ENCODE results near the gene SLC25A20.
"Not testable (repeated sequence)": the region's sequence is repeated elsewhere in the genome, so short reads cannot be mapped to it uniquely, and the experiment has no call there.

Gene SLC25A20

GRCh38 chr3:48847053-48847503 is 51.6 kb downstream of the SLC25A20 start:
- Histone ChIP-seq H3K36me3 (ENCODE audit: control insufficient read depth, insufficient read depth, low read length) (no peaks in the 10 kb centered on the region), H3K4me3 (ENCODE audit: low read length) (peak overlapping the region; percentile 56; the same call in 1 of the 2 replicates), H3K27me3 (ENCODE audit: control insufficient read depth, insufficient read depth, low read length) (no peaks in the 10 kb centered on the region), H3K9me3 (ENCODE audit: control insufficient read depth, insufficient read depth, low read length) (no peaks in the 10 kb centered on the region), H3K4me1 (ENCODE audit: control insufficient read depth, insufficient read depth, low read length) (no peaks in the 10 kb centered on the region), H3K27ac (ENCODE audit: low read length) (no peak overlapping the region)
- no CpG with 5 or more reads among the region's 42 CpGs for WGBS (ENCODE audit: insufficient coverage, insufficient read length)
- peak; percentile 25 for DNase-seq (ENCODE audit: low read depth, low spot score)

- Histone ChIP-seq H3K27me3 (ENCODE audit: control insufficient read depth, insufficient read depth, low read length) (no peaks in the 10 kb centered on the region), H3K4me1 (ENCODE audit: control insufficient read depth, insufficient read depth, low read length) (no peaks in the 10 kb centered on the region), H3K27ac (ENCODE audit: low read length) (no peak overlapping the region), H3K9me3 (ENCODE audit: control insufficient read depth, insufficient read depth, low read length) (no peaks in the 10 kb centered on the region), H3K4me3 (ENCODE audit: low read length) (no peak overlapping the region), H3K36me3 (ENCODE audit: control insufficient read depth, insufficient read depth, low read length) (no peaks in the 10 kb centered on the region)
- no peak for DNase-seq (ENCODE audit: low read depth, low spot score)
- no CpG with 5 or more reads among the region's 2 CpGs for WGBS (ENCODE audit: insufficient coverage, insufficient read length)
Observed at GRCh38 chr3:48845170-48845569, 53.5 kb downstream of the SLC25A20 start.

DNA sequence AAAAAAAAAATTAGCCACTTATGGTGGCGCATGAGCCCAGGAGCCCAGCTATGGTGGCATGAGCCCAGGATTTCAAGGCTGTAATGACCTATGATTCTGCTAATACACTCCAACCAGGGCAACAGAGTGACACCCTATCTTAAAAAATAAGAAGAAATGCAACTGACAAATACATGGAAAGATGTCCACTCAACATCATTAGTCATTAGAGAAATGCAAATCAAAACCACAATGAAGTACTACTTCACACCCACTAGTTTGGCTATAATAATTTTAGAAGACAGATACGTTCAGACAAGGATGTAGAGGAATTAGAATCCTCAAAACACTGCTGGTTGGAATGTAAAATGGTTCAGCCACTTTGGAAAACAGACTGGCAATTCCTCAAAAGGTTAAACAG is 61.5 kb downstream of the SLC25A20 start:
- Histone ChIP-seq H3K27ac (ENCODE audit: low read length) (no peak overlapping the region), H3K27me3 (ENCODE audit: control insufficient read depth, insufficient read depth, low read length) (no peaks in the 10 kb centered on the region), H3K4me3 (ENCODE audit: low read length) (no peak overlapping the region), H3K4me1 (ENCODE audit: control insufficient read depth, insufficient read depth, low read length) (no peaks in the 10 kb centered on the region), H3K9me3 (ENCODE audit: control insufficient read depth, insufficient read depth, low read length) (no peaks in the 10 kb centered on the region), H3K36me3 (ENCODE audit: control insufficient read depth, insufficient read depth, low read length) (no peaks in the 10 kb centered on the region)
- no peak for DNase-seq (ENCODE audit: low read depth, low spot score)
- WGBS (ENCODE audit: insufficient coverage, insufficient read length) = no CpG with 5 or more reads among the region's 2 CpGs

GRCh38 chr3:48835650-48836366 is 62.9 kb downstream of the SLC25A20 start:
- Histone ChIP-seq H3K27me3 (ENCODE audit: control insufficient read depth, insufficient read depth, low read length) (no peaks in the 10 kb centered on the region), H3K9me3 (ENCODE audit: control insufficient read depth, insufficient read depth, low read length) (no peaks in the 10 kb centered on the region), H3K27ac (ENCODE audit: low read length) (no peak overlapping the region), H3K36me3 (ENCODE audit: control insufficient read depth, insufficient read depth, low read length) (no peaks in the 10 kb centered on the region), H3K4me3 (ENCODE audit: low read length) (no peak overlapping the region), H3K4me1 (ENCODE audit: control insufficient read depth, insufficient read depth, low read length) (no peaks in the 10 kb centered on the region)
- no CpG with 5 or more reads among the region's 11 CpGs for WGBS (ENCODE audit: insufficient coverage, insufficient read length)
- no peak for DNase-seq (ENCODE audit: low read depth, low spot score)

DNA sequence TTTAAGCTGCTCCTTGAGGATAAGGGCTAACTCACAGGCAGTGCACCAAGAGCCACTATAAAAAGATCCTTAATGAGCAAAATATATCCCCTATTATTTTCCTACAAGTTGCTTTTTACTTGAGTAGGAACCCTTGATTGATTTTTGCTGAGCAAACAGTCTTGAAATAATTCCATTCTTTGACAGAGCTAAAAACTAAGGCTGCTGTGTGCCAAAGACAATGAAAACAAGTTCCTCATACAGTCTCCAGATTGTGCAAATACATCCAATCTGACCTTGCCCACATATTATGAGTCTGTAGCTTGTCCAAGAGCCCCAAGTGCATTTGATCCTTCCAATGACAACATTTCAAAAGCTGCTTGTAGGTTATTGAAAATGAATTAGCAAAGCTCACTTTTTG is 66.0 kb downstream of the SLC25A20 start:
- Histone ChIP-seq H3K27ac (ENCODE audit: low read length) (no peak overlapping the region), H3K4me3 (ENCODE audit: low read length) (no peak overlapping the region), H3K9me3 (ENCODE audit: control insufficient read depth, insufficient read depth, low read length) (no peaks in the 10 kb centered on the region), H3K36me3 (ENCODE audit: control insufficient read depth, insufficient read depth, low read length) (no peaks in the 10 kb centered on the region), H3K27me3 (ENCODE audit: control insufficient read depth, insufficient read depth, low read length) (no peaks in the 10 kb centered on the region), H3K4me1 (ENCODE audit: control insufficient read depth, insufficient read depth, low read length) (no peaks in the 10 kb centered on the region)
- DNase-seq (ENCODE audit: low read depth, low spot score) = no peak

GRCh38 chr3:48830715-48831114 is 68.0 kb downstream of the SLC25A20 start:
- no peak for DNase-seq (ENCODE audit: low read depth, low spot score)
- WGBS (ENCODE audit: insufficient coverage, insufficient read length) = no CpG with 5 or more reads among the region's 6 CpGs
- Histone ChIP-seq H3K27me3 (ENCODE audit: control insufficient read depth, insufficient read depth, low read length) (no peaks in the 10 kb centered on the region), H3K27ac (ENCODE audit: low read length) (no peak overlapping the region), H3K9me3 (ENCODE audit: control insufficient read depth, insufficient read depth, low read length) (no peaks in the 10 kb centered on the region), H3K4me3 (ENCODE audit: low read length) (no peak overlapping the region), H3K4me1 (ENCODE audit: control insufficient read depth, insufficient read depth, low read length) (no peaks in the 10 kb centered on the region), H3K36me3 (ENCODE audit: control insufficient read depth, insufficient read depth, low read length) (no peaks in the 10 kb centered on the region)

DNA sequence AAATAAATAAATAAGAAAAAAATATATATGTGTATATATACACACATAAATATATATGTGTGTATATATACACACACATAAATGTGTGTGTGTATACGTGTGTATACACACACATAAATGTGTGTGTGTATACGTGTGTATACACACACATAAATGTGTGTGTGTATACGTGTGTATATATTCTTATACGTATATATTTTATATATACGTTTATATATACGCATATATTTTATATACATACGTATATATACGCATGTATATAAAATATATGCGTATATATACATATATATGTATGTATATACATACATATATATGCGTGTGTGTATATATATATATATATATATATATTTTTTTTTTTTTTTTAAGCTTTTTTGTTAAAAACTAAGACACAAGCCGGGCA is 69.2 kb downstream of the SLC25A20 start:
- H3K4me1 ChIP-seq (ENCODE audit: control insufficient read depth, insufficient read depth, low read length); DNase-seq (ENCODE audit: low read depth, low spot score); H3K27ac ChIP-seq (ENCODE audit: low read length); H3K27me3 ChIP-seq (ENCODE audit: control insufficient read depth, insufficient read depth, low read length); H3K9me3 ChIP-seq (ENCODE audit: control insufficient read depth, insufficient read depth, low read length); H3K36me3 ChIP-seq (ENCODE audit: control insufficient read depth, insufficient read depth, low read length); H3K4me3 ChIP-seq (ENCODE audit: low read length): not testable (repeated sequence)
- WGBS (ENCODE audit: insufficient coverage, insufficient read length) = no CpG with 5 or more reads among the region's 11 CpGs

DNA sequence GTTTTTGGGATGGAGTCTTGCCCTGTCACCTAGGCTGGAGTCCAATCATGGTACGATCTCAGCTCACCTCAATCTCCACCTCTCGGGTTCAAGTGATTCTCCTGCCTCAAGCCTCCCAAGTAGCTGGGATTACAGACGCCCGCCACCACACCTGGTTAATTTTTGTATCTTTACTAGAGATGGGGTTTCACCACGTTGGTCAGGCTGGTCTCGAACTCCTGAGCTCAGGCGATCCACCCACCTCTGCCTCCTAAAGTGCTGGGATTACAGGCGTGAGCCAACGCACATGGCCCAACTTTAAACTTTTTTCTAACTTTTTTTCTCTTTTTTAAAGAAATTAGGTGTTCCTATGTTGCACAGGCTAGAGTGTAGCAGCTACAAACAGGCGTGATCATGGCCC is 70.8 kb downstream of the SLC25A20 start:
- not testable (repeated sequence) for H3K9me3 ChIP-seq (ENCODE audit: control insufficient read depth, insufficient read depth, low read length); DNase-seq (ENCODE audit: low read depth, low spot score); H3K4me3 ChIP-seq (ENCODE audit: low read length); H3K27ac ChIP-seq (ENCODE audit: low read length); H3K27me3 ChIP-seq (ENCODE audit: control insufficient read depth, insufficient read depth, low read length); H3K36me3 ChIP-seq (ENCODE audit: control insufficient read depth, insufficient read depth, low read length); H3K4me1 ChIP-seq (ENCODE audit: control insufficient read depth, insufficient read depth, low read length)
- WGBS (ENCODE audit: insufficient coverage, insufficient read length) = no CpG with 5 or more reads among the region's 10 CpGs

- Histone ChIP-seq H3K4me3 (ENCODE audit: low read length) (no peak overlapping the region), H3K9me3 (ENCODE audit: control insufficient read depth, insufficient read depth, low read length) (no peaks in the 10 kb centered on the region), H3K36me3 (ENCODE audit: control insufficient read depth, insufficient read depth, low read length) (no peaks in the 10 kb centered on the region), H3K4me1 (ENCODE audit: control insufficient read depth, insufficient read depth, low read length) (no peaks in the 10 kb centered on the region), H3K27me3 (ENCODE audit: control insufficient read depth, insufficient read depth, low read length) (no peaks in the 10 kb centered on the region), H3K27ac (ENCODE audit: low read length) (no peak overlapping the region)
- no CpG with 5 or more reads among the region's 2 CpGs for WGBS (ENCODE audit: insufficient coverage, insufficient read length)
- no peak for DNase-seq (ENCODE audit: low read depth, low spot score)
Observed at GRCh38 chr3:48826451-48826850, 72.2 kb downstream of the SLC25A20 start.

GRCh38 chr3:48820612-48821324 is 77.9 kb downstream of the SLC25A20 start:
- Histone ChIP-seq H3K4me3 (ENCODE audit: low read length) (no peak overlapping the region), H3K4me1 (ENCODE audit: control insufficient read depth, insufficient read depth, low read length) (no peaks in the 10 kb centered on the region), H3K9me3 (ENCODE audit: control insufficient read depth, insufficient read depth, low read length) (no peaks in the 10 kb centered on the region), H3K27ac (ENCODE audit: low read length) (no peak overlapping the region), H3K36me3 (ENCODE audit: control insufficient read depth, insufficient read depth, low read length) (no peaks in the 10 kb centered on the region), H3K27me3 (ENCODE audit: control insufficient read depth, insufficient read depth, low read length) (no peaks in the 10 kb centered on the region)
- no peak for DNase-seq (ENCODE audit: low read depth, low spot score)
- no CpG with 5 or more reads among the region's 2 CpGs for WGBS (ENCODE audit: insufficient coverage, insufficient read length)
